ENCODE measurements around the gene USP22.

USP22 gene

GRCh38 chr17:21017256-21017655, 25.6 kb downstream of the USP22 start:
- H3K36me3 ChIP-seq (replicated peaks; ENCODE audit: insufficient read depth, low read length): peaks cover 57% of the 10 kb centered on the region
- H3K9me2 ChIP-seq (replicated peaks; ENCODE audit: insufficient read depth, low read length): no peaks in the 10 kb centered on the region
- no peak overlapping the region for H2AFZ ChIP-seq (ENCODE audit: low read length)
- H3K27me3 ChIP-seq (replicated peaks; ENCODE audit: insufficient read depth, low read length): no peaks in the 10 kb centered on the region
- no peak for DNase-seq
- no peak for TF ChIP-seq EZH2phosphoT487 (IDR thresholded peaks at IDR 0.05; ENCODE audit: low read length)
- no peak for TF ChIP-seq EZH2 (optimal IDR thresholded peaks at IDR 0.05; ENCODE audit: low read depth, low read length)
- TF ChIP-seq CTCF (IDR thresholded peaks at IDR 0.05; ENCODE audit: low read length): no peak
- H3K4me2 ChIP-seq (ENCODE audit: low read depth, low read length): no peak overlapping the region
- H3K4me3 ChIP-seq (ENCODE audit: low read length): no peak overlapping the region
- peaks cover 63% of the 10 kb centered on the region for H4K20me1 ChIP-seq (ENCODE audit: insufficient read depth, low read length)
- H3K4me1 ChIP-seq (ENCODE audit: low read length): no peaks in the 10 kb centered on the region
- no peak overlapping the region for H3K27ac ChIP-seq (ENCODE audit: low read length)
- peaks cover 97% of the 10 kb centered on the region for H3K79me2 ChIP-seq (ENCODE audit: low read length)
- no peaks in the 10 kb centered on the region for H3K9me3 ChIP-seq (replicated peaks; ENCODE audit: insufficient read depth, low read length)
- no peak overlapping the region for H3K9ac ChIP-seq (ENCODE audit: low read length)
- 0 out of 2 replicates have a peak, but pooled peaks cover 3% of the 10 kb centered on the region for H3F3A ChIP-seq (ENCODE audit: insufficient read depth, low read length)

DNA sequence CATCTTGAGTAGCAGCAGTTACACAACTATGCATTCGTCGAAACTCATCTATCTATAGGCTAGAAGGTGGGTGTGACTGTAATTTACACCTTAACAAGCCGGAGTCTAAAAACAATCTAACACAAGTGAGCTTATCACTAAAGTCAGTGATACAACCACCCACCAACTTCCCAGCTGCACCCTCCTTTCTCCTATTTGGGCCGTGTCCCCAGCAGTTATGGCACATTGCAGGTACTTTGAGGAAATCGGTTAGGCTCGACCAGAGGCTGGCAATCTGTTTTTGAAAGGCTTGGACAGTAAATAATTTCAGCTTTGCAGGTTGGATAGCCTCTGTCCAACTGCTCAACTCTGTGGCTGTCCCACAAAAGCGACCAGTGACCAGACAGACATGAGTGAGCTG, 26.0 kb downstream of the USP22 start:
- H3F3A ChIP-seq (ENCODE audit: insufficient read depth, low read length): 0 out of 2 replicates have a peak, but pooled peaks cover 3% of the 10 kb centered on the region
- H3K9me3 ChIP-seq (replicated peaks; ENCODE audit: insufficient read depth, low read length): no peaks in the 10 kb centered on the region
- H3K9ac ChIP-seq (ENCODE audit: low read length): no peak overlapping the region
- no peaks in the 10 kb centered on the region for H3K4me1 ChIP-seq (ENCODE audit: low read length)
- H3K9me2 ChIP-seq (replicated peaks; ENCODE audit: insufficient read depth, low read length): no peaks in the 10 kb centered on the region
- no peak for TF ChIP-seq EZH2 (optimal IDR thresholded peaks at IDR 0.05; ENCODE audit: low read depth, low read length)
- TF ChIP-seq CTCF (IDR thresholded peaks at IDR 0.05; ENCODE audit: low read length): no peak
- no peak for TF ChIP-seq EZH2phosphoT487 (IDR thresholded peaks at IDR 0.05; ENCODE audit: low read length)
- no peak overlapping the region for H2AFZ ChIP-seq (ENCODE audit: low read length)
- no peak for DNase-seq
- no peak overlapping the region for H3K27ac ChIP-seq (ENCODE audit: low read length)
- H3K4me3 ChIP-seq (ENCODE audit: low read length): no peak overlapping the region
- H4K20me1 ChIP-seq (ENCODE audit: insufficient read depth, low read length): peaks cover 60% of the 10 kb centered on the region
- no peaks in the 10 kb centered on the region for H3K27me3 ChIP-seq (replicated peaks; ENCODE audit: insufficient read depth, low read length)
- peaks cover 60% of the 10 kb centered on the region for H3K36me3 ChIP-seq (replicated peaks; ENCODE audit: insufficient read depth, low read length)
- H3K79me2 ChIP-seq (ENCODE audit: low read length): peaks cover 98% of the 10 kb centered on the region
- no peak overlapping the region for H3K4me2 ChIP-seq (ENCODE audit: low read depth, low read length)

DNA sequence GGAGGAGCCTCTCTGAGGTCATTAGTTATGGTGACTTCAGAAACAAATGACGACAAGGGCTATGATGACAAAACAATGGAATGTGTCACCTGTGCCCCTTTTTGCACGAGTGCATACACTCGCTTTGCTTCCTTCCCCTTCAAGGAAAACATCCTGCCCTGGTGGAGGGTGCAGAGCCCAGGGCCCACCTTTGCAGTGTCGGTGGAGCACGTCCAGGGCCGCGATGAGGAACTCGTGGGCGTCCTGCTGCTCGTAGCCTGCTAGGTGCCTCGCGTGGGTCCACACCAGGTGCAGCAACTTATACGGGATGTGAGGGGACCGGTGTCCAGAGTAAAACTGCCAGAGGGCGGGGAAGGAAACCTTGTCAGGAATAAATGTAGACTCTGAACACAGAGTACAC, 27.2 kb downstream of the USP22 start:
- H3K9me2 ChIP-seq (replicated peaks; ENCODE audit: insufficient read depth, low read length): no peaks in the 10 kb centered on the region
- TF ChIP-seq EZH2 (optimal IDR thresholded peaks at IDR 0.05; ENCODE audit: low read depth, low read length): no peak
- TF ChIP-seq EZH2phosphoT487 (IDR thresholded peaks at IDR 0.05; ENCODE audit: low read length): no peak
- TF ChIP-seq CTCF (IDR thresholded peaks at IDR 0.05; ENCODE audit: low read length): no peak
- H3K27ac ChIP-seq (ENCODE audit: low read length): no peak overlapping the region
- peaks cover 98% of the 10 kb centered on the region for H3K79me2 ChIP-seq (ENCODE audit: low read length)
- H3F3A ChIP-seq (ENCODE audit: insufficient read depth, low read length): 0 out of 2 replicates have a peak, but pooled peaks cover 3% of the 10 kb centered on the region
- H3K4me1 ChIP-seq (ENCODE audit: low read length): no peaks in the 10 kb centered on the region
- no peak overlapping the region for H3K4me3 ChIP-seq (ENCODE audit: low read length)
- H3K36me3 ChIP-seq (replicated peaks; ENCODE audit: insufficient read depth, low read length): peaks cover 63% of the 10 kb centered on the region
- no peak overlapping the region for H2AFZ ChIP-seq (ENCODE audit: low read length)
- H3K27me3 ChIP-seq (replicated peaks; ENCODE audit: insufficient read depth, low read length): no peaks in the 10 kb centered on the region
- peaks cover 48% of the 10 kb centered on the region for H4K20me1 ChIP-seq (ENCODE audit: insufficient read depth, low read length)
- no peak overlapping the region for H3K9ac ChIP-seq (ENCODE audit: low read length)
- DNase-seq: no peak
- no peaks in the 10 kb centered on the region for H3K9me3 ChIP-seq (replicated peaks; ENCODE audit: insufficient read depth, low read length)
- H3K4me2 ChIP-seq (ENCODE audit: low read depth, low read length): no peak overlapping the region
